Upper lobe of right lung (tissue), 1 donor: Measurements from ENCODE around the gene PTP4A2. TPM values are rescaled to one million over a fixed set of nuclear protein-coding genes. Genes with fewer than 3 reads are reported as not detected.
"Not testable (repeated sequence)": the region's sequence is repeated elsewhere in the genome, so short reads cannot be mapped to it uniquely, and the experiment has no call there.

Source experiments
- ATAC-seq: fragments of 200-7000 bp; cut with Tn5 transposase; one replicate; pipeline ENCODE4 v1.9.1; 2020; ENCODE audit warnings: mild to moderate bottlenecking, moderate library complexity
- DNase-seq: peaks from one replicate; pipeline ENCODE4 v3.0.0-alpha.2; 2020
- H3K27ac ChIP-seq: fragments of 200-600 bp; one replicate; pipeline ENCODE4 v1.8.0; 2022
- H3K27me3 ChIP-seq: fragments of 200-600 bp; one replicate; pipeline ENCODE4 v1.8.0; 2022; ENCODE audit warnings: mild to moderate bottlenecking
- H3K36me3 ChIP-seq: fragments of 200-600 bp; one replicate; pipeline ENCODE4 v1.8.0; 2022
- H3K4me1 ChIP-seq: fragments of 200-600 bp; one replicate; pipeline ENCODE4 v1.8.0; 2022
- H3K4me3 ChIP-seq: fragments of 200-600 bp; one replicate; pipeline ENCODE4 v1.8.0; 2022; ENCODE audit warnings: mild to moderate bottlenecking
- H3K9me3 ChIP-seq: fragments of 200-600 bp; one replicate; pipeline ENCODE4 v1.8.0; 2022
- CTCF ChIP-seq: fragments of 200-600 bp; IDR thresholded peaks from one replicate; pipeline ENCODE4 v1.8.0; 2022; ENCODE audit warnings: antibody characterized with exemption
- intact Hi-C: fragments of 100-400 bp; cut with DNase I; formaldehyde crosslinking; loops from one replicate; pipeline ENCODE4 v1.11.0; 2022
- total RNA-seq: library from RNA; stranded (reverse); fragmentation: NEBNext Ultra II Directional; extraction: Animal tissue kit (Norgen Biotek cat#: 25700); gene quantifications from one replicate; pipeline ENCODE4 v1.2.1, GENCODE V29; 2021
- donor health status: DM: no; HTN: yes; CAD: no; lungs with severe emphysema.

Gene PTP4A2
- total RNA-seq, 1 donor from 2014 or later = 244 TPM

GRCh38 chr1:31904339-31905092 lies 33.7 kb downstream of the PTP4A2 start:
- Histone ChIP-seq H3K9me3 (no peaks in the 10 kb centered on the region), H3K27me3 (no peaks in the 10 kb centered on the region), H3K4me1 (no peaks in the 10 kb centered on the region), H3K36me3 (peaks cover 37% of the 10 kb centered on the region), H3K4me3 (no peak overlapping the region), H3K27ac (no peak overlapping the region)
- ATAC-seq (peak; percentile 74), DNase-seq (peak; percentile 78)
- no peak for TF ChIP-seq CTCF
- intact Hi-C loops = no loop called here

GRCh38 chr1:31902510-31902860 lies 35.7 kb downstream of the PTP4A2 start:
- Histone ChIP-seq H3K27me3 (no peaks in the 10 kb centered on the region), H3K9me3 (no peaks in the 10 kb centered on the region), H3K27ac (no peak overlapping the region), H3K36me3 (peaks cover 17% of the 10 kb centered on the region), H3K4me1 (peaks cover 3% of the 10 kb centered on the region), H3K4me3 (no peak overlapping the region)
- DNase-seq = no peak
- ATAC-seq = no peak
- TF ChIP-seq CTCF = no peak
- intact Hi-C loops = no loop called here

GRCh38 chr1:31901838-31902509 lies 36.2 kb downstream of the PTP4A2 start:
- no peaks in the 10 kb centered on the region for H3K27me3 ChIP-seq
- peaks cover 3% of the 10 kb centered on the region for H3K4me1 ChIP-seq
- H3K9me3 ChIP-seq = no peaks in the 10 kb centered on the region
- H3K4me3 ChIP-seq = no peak overlapping the region
- H3K27ac ChIP-seq = no peak overlapping the region
- intact Hi-C loops = no loop called here
- TF ChIP-seq CTCF = no peak
- DNase-seq (no peak), ATAC-seq (no peak)
- H3K36me3 ChIP-seq = peaks cover 12% of the 10 kb centered on the region

- Histone ChIP-seq H3K36me3 (peaks cover 1% of the 10 kb centered on the region), H3K27me3 (no peaks in the 10 kb centered on the region), H3K4me1 (peaks cover 3% of the 10 kb centered on the region), H3K4me3 (no peak overlapping the region), H3K27ac (no peak overlapping the region), H3K9me3 (no peaks in the 10 kb centered on the region)
- TF ChIP-seq CTCF = no peak
- ATAC-seq = no peak
- no peak for DNase-seq
- intact Hi-C loops = no loop called here
Measured at GRCh38 chr1:31900790-31901189, 37.4 kb downstream of the PTP4A2 start.

- Histone ChIP-seq H3K4me1 (peaks cover 3% of the 10 kb centered on the region), H3K27me3 (no peaks in the 10 kb centered on the region), H3K36me3 (no peaks in the 10 kb centered on the region), H3K27ac (no peak overlapping the region), H3K4me3 (no peak overlapping the region), H3K9me3 (no peaks in the 10 kb centered on the region)
- intact Hi-C loops = no loop called here
- DNase-seq = no peak
- ATAC-seq = no peak
- no peak for TF ChIP-seq CTCF
Measured at GRCh38 chr1:31897526-31898100, 40.6 kb downstream of the PTP4A2 start.

GRCh38 chr1:31895474-31896198 lies 42.5 kb downstream of the PTP4A2 start:
- H3K4me1 ChIP-seq, intact Hi-C loops, H3K27ac ChIP-seq, ATAC-seq, H3K27me3 ChIP-seq, H3K4me3 ChIP-seq, H3K36me3 ChIP-seq, DNase-seq, H3K9me3 ChIP-seq: not testable (repeated sequence)
